HG02884 (cell line): ENCODE results near the gene RPL28.
"Not testable (repeated sequence)": the region's sequence is repeated elsewhere in the genome, so short reads cannot be mapped to it uniquely, and the experiment has no call there.

Source experiments
- ATAC-seq: cut with Tn5 transposase; IDR thresholded peaks from one replicate; pipeline ENCODE4 v1.9.1; 2021; ENCODE audit warnings: mild to moderate bottlenecking, moderate library complexity; ENCODE audit not compliant: unreplicated experiment

The RPL28 gene

DNA sequence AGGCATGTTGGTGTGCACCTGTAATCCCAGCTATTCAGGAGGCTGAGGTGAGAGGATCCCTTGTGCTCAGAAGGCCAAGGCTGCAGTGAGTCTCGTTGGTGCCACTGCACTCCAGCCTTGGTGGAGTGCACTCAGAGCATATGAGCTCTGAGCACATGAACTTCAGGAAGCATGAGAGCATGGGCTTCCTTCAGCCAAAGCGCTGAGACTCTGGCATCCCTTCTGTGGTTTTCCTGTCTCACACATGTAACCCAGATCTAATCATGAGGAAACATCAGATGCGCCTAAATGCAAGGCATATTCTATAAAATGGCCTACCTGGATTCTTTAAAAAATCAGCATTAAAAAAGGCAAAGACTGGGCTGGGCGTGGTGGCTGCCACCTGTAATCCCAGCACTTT is 35.5 kb downstream of the RPL28 start:
- ATAC-seq: not testable (repeated sequence)

DNA sequence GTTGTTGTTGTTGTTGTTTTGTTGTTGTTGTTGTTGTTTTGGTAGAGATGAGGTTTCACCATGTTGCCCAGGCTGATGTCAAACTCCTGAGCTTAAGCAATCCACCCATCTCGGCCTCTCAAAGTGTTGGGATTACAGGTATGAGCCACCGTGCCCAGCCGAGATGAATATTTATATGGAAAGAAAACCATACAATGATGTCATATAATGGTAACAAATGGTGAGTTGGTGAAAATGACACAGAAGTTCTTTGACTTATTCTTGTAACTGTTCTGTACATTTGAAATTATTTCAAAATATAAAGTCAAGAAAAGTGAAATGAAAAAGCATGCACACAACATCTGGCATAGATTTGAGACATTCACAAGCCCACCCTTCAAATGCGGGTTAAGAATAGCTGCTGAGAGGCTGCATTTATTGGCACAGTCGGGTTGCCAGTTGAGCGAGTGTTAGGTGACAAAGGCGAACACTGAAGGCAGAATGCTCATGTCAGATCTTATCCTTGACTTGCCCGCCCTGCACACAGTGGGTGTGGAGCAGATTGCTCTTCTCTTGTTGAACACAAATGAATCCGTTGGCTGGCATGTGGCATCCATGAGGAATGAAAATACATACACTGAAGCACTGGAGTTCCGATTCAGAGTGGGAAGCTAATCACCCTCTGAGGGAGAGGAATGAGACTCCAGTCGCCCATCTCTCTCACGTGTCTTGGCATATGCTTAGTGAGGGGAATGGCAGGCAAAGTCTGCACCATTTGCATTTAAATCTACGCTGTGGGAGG is 37.7 kb downstream of the RPL28 start:
- ATAC-seq: no peak

DNA sequence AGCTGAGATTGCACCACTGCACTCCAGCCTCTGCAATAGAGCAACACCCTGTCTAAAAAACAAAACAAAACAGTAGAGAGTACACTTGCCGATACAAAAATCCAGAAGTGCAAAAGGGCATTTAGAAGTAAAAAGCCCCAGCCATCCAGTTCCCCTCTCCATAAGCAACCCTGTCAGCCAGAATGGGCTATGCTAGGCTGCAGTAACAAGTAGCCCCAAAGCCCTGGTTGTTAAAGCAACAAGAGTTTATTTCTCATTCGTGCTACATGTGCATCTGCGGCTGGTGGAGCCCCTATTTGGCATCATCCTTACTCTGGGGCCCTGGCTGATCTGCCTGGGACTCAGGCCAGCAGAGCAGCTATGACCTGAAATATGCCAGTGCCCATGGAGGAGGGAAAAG is 38.8 kb downstream of the RPL28 start:
- ATAC-seq: no peak

DNA sequence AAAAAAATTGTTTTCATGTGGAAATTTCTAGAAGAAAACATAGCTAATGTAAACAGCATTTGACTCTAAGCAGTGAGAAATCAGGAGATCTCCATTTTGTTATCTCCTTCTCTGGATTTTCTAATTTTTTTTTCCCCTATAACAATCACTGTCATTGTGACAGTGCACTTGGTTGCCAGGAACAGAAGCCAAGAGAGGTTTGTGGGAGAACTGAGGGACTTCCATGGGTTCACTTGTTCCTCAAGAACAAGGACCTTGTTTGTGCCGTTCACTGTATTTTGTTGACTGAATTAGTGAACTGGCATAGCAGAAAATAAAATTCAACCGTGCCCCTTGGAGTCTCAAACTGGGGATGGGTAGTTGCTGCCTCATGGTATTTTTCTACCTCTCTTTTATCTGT is 40.3 kb downstream of the RPL28 start:
- no peak for ATAC-seq

DNA sequence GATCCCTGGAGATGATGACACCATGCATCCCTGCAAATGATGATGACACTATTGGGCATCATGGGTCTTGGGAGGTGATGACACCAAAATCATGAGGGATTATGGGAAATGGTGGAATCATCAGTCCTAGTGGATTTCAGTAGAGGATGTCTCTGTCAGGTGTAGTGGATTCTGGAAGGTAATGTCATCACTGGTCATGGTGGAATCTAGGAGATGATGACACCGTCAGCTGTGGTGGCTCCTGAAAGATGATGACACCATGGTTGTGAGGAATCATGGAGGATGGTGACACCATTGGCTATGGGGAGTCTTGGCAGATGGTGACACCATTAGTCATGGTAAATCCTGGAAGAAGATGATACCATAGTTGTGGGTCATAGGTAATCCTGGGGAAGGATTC is 45.5 kb downstream of the RPL28 start:
- no peak for ATAC-seq

GRCh38 chr19:55432241-55432959 is 46.7 kb downstream of the RPL28 start:
- no peak for ATAC-seq

DNA sequence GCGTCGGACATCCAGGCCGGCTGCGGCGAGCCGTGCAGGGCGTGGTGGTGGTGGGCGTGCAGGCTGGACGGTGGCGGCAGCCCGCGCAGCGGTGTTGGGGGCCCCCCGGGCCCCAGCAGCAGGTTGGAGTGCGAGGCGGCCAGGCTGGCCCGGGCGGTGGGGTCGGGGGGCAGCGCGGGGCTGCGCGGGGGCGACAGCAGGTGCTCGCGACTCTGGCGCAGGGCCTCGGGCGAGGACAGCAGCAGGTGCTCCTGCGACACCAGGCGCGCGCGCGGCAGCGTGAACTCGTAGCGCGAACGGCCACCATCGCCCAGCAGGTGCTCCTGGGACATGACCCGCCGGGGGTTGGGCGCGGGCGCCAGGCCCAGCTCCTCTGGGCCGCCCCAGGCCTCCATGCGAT is 47.6 kb downstream of the RPL28 start:
- ATAC-seq: no peak

DNA sequence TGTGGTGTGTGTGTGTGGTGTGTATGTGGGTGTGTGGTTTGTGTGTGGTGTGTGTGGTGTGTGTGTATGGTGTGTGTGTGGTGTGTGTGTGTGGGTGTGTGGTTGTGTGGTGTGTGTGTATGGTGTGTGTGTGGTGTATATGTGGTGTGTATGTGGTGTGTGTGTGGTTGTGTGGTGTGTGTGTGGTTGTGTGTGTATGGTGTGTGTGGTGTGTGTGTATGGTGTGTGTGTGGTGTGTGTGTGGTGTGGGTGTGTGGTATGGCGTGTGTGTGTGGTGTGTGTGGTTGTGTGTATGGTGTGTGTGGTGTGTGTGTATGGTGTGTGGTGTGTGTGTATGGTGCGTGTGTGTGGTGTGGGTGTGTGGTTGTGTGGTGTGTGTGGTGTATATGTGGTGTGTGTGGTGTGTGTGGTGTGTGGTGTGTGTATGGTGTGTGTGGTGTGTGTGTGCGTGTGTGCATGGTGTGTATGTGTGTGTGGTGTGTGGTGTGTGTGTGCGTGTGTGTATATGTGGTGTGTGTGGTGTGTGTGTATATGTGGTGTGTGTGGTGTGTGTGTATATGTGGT is 48.7 kb downstream of the RPL28 start:
- no peak for ATAC-seq

GRCh38 chr19:55435020-55435419 is 49.3 kb downstream of the RPL28 start:
- ATAC-seq: no peak

DNA sequence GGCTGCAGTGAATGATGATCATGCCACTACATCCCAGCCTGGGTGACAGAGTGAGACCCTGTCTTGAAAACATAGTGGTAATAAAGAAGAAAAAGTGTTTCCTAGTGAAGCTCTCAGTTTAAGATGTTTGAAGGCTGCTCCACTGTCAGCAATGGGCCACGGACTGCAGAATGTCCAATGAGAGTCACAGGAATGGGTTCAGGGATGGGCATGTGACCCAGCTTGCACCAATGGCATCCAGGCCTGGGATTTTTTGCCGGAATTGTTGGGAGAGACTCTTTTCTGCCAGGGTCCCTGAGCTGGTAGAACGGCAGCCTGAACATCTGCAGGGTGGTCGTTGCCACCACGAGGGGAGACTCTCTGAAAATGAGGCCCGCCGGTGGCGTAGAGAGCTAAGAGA is 51.1 kb downstream of the RPL28 start:
- no peak for ATAC-seq

DNA sequence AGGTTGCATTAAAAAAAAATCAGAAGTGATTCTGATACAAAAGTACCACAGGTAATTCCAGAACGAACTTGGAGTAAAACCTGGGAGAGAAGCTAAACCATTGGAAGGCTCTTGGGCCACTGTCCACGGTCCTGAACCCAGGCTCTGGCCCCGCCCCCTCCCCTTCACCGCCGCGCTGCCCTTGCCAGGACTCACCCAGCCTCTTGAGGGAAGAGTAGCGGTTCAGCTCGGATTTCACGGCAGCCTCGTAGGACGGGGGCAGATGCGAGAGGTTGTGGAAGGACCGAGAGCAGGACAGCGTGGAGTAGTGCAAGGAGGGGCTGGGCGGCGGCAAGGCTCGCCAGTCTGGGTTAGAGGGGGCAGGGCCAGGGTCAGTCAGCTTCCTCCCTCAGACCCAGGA is 51.7 kb downstream of the RPL28 start:
- ATAC-seq: no peak

DNA sequence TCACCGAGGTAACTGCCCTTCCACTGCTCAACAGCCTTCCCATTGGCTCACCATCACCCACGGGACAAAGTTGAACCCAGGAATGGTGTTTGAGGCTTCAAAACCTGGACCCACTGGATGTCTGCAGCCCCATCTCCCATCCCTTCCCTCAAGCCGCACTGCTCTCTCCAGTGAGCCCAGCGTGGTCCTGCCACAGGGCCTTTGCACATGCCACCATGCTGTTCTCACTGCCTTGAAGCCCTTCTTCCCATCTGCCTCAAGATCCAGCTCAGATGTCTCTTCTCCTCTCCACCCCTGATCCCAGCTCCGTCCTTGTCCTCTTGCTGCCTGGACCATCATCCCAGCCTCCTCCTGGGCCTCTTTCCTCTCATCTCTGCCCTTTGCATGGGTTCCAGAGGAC is 53.3 kb downstream of the RPL28 start:
- ATAC-seq: no peak

GRCh38 chr19:55440411-55441105 is 54.8 kb downstream of the RPL28 start:
- no peak for ATAC-seq

- ATAC-seq: no peak
Observed at GRCh38 chr19:55441319-55441691, 55.6 kb downstream of the RPL28 start.

DNA sequence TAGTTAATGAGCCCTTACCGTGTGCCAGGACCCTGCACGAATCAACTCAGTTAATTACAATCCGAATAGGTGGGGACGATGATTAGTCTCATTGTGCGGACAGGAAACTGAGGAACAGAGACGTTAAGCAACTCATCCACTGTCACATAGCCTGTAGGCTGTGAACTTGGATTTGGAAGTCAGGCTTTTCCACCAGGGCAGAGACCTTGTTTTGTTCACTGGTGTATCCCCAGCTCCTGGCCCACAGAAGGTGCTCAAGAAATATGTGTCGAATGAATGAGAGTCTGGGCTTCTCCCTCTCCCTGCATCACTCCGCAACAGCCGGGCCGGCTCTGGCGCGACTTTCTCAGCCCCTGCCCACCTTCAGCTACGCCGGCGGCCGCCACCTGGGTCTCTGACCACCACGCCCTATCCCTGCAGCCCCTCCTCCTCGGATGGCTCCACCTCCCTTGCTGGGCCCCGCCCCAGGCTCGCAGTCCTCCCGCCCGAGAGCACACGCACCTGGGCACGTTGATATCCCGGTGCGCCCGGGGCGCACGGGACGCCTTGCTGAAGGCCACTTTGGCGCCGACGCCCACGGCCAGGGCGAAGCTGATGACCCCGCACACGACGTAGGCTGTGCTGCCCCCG is 56.1 kb downstream of the RPL28 start:
- ATAC-seq: no peak

GRCh38 chr19:55442372-55442961 is 56.7 kb downstream of the RPL28 start:
- no peak for ATAC-seq

DNA sequence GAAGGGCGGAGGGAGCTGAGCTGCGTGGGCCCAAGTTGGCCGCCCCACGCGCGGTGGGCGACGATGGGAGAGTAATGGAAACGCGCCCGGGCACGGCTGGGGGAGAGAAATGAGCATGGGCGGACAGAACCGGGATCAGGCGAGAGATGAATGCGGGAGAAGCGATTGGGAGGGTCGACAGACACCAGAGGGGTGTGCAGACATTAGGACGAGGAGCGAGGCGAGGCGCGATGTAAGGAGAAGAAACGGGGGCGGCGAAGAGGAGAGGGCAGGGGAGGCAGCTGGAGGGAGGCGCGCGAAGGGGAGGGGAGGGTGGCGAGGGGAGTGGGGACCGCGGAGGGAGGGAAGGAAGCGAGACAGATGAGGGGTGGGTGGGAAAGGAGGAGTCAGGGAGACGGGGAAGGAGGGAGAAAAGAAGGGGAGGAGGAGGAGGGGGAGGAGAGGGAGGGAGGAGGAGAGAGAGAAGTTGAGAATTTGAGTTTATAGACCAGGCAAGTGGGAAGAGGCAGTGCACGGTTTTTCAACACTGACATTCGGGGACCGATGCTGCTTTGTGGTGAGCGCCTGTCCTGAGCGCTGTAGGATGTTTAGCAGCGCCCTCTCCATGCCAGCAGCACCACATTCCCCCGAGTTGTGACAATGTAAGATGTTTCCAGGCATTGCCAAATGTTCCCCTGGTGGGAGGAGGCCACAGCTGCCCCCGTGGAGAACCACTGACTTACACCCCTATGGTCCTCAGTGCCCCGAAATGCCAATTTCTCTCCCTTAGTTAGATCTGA is 57.5 kb downstream of the RPL28 start, which contains the start of gene SHISA7:
Gene SHISA7, minus strand, starts transcription at position 256 of the 779 bp plus-strand sequence. CDS start 437 bp downstream, outside the sequence.
- ATAC-seq: no peak

DNA sequence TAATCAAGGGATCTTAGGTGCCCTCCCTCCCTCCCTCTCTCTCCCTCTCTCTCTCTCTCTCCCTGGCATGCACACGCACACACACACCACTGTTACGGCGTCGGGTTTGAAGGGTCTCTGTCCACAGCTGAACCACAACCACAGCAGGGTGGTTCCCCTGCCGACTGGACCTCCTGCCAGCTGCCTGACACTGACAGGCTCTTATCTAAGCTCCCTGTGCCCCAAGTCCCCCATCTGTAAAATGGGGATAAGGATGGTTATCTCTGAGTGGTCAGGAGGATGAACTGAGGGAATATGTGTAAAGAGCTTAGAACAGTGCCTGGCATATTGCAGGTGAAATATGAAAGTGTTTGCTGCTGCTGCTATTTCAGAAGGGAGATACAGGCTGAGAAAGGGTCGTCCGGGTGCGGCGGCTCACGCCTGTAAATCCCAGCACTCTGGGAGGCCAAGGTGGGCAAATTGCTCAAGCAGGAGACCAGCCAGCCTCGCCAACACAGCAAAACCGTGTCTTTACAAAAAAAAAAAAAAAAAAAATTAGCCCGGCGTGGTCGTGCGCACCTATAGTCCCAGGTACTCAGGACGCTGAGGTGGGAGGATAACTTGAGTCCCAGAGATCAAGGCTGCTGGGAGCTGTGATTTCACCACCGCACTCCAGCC is 58.2 kb downstream of the RPL28 start:
- ATAC-seq: no peak

- no peak for ATAC-seq
Observed at GRCh38 chr19:55444646-55445045, 58.9 kb downstream of the RPL28 start.
